ENCODE data around the gene PTGES3L. TPM values are rescaled to one million over a fixed set of nuclear protein-coding genes. Genes with fewer than 3 reads are reported as not detected.
"Not testable (repeated sequence)": the region's sequence is repeated elsewhere in the genome, so short reads cannot be mapped to it uniquely, and the experiment has no call there.

Gene PTGES3L
- total RNA-seq, 2 experiments from 2014 or later, result 0.53 to 0.64 TPM

DNA sequence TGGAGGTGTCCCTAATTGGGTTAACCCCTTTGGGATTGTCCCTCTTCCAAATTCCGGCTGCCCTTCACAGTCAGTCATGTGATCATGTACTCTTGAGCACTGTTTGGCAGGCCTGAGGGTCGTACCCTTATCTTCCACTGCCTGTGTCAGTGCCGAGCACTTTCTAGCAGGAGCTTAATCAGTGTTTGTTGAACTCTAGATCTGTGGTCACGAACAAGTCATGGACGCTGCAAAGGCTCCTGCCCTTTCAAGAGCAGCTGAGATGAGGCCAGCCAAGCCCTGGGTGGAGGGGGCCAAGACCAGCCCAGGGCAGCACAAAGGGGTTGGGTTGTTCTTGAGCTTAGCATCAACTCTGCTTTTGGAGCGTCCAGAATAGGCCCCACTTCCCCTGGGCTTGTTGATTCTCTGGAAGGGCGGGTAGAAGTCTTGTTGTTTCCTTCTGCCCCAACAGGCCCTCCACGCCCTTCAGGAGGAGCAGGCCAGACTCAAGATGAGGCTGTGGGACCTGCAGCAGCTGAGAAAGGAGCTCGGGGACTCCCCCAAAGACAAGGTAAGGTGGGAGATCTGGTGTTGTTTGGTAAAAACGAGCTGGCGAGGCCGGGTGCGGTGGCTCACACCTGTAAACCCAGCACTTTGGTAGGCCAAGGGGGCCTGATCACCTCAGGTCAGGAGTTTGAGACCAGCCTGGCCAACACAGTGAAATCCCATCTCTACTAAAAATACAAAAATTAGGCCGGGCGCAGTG lies 32.0 kb upstream of the PTGES3L start:
- CTCF ChIA-PET, result interaction anchor here (1.0 kb wide), 1 partner anchor 14 kb away, joined by 4 read pairs; the partner anchor contains the start of gene RPL27
- POLR2A ChIA-PET, result interaction anchor here (1.3 to 2.7 kb wide), 4 partner anchors 8 to 304 kb away, joined by 3 to 14 read pairs (median 4); partner anchors contain the start of gene RPL27
- peaks cover 15% of the 10 kb centered on the region for H3K36me3 Mint-ChIP-seq
- intact Hi-C loops (cut with micrococcal nuclease), result no loop called here
- peaks cover 10% of the 10 kb centered on the region for H3K4me1 Mint-ChIP-seq (ENCODE audit: low read depth)
- H3K4me3 Mint-ChIP-seq, result no peak overlapping the region
- no peak overlapping the region for H3K27ac Mint-ChIP-seq
- DNase-seq, result no peak
- no peaks in the 10 kb centered on the region for H3K27me3 Mint-ChIP-seq
- no peaks in the 10 kb centered on the region for H3K9me3 Mint-ChIP-seq

DNA sequence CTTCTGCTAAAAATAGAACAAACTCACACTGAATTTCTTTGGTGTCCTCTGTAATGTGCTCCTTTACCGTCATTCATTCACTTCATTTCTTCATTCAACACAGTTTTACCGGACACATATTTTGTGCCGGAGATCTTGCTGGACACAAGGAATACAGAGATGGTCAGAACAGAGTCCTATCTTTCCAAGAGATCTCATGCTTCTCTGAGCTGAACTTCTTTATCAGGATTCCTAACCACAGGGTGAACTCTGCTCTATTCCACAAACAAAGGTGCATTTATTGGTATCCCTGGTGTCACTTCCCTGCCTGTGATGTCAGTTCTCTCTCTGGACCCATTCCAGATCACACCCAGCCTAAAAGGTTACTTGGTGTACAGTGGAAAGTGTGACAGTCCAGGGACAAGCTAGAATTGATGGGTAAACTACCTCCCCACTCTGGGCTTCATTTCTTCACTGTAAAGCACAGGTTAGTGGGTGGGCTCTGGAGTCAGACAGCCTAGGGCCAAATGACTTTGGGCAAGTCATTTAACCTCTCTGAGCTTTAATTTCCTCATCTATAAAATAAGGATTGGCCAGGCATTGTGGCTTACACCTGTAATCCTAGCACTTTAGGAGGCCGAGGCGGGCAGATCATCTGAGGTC lies 30.9 kb upstream of the PTGES3L start:
- Mint-ChIP-seq H3K27me3 (no peaks in the 10 kb centered on the region), H3K4me3 (no peak overlapping the region), H3K27ac (no peak overlapping the region), H3K4me1 (ENCODE audit: low read depth) (peaks cover 15% of the 10 kb centered on the region), H3K36me3 (peaks cover 20% of the 10 kb centered on the region), H3K9me3 (no peaks in the 10 kb centered on the region)
- intact Hi-C loops (cut with micrococcal nuclease), result no loop called here
- ChIA-PET POLR2A (interaction anchor here (0.8 to 1.6 kb wide), 2 partner anchors 12 to 305 kb away, joined by 3 to 4 read pairs; partner anchors contain the start of gene RPL27), CTCF (interaction anchor here (0.6 to 1.4 kb wide), 2 partner anchors 13 to 432 kb away, joined by 3 to 6 read pairs; partner anchors contain the start of gene RPL27)
- no peak for DNase-seq

DNA sequence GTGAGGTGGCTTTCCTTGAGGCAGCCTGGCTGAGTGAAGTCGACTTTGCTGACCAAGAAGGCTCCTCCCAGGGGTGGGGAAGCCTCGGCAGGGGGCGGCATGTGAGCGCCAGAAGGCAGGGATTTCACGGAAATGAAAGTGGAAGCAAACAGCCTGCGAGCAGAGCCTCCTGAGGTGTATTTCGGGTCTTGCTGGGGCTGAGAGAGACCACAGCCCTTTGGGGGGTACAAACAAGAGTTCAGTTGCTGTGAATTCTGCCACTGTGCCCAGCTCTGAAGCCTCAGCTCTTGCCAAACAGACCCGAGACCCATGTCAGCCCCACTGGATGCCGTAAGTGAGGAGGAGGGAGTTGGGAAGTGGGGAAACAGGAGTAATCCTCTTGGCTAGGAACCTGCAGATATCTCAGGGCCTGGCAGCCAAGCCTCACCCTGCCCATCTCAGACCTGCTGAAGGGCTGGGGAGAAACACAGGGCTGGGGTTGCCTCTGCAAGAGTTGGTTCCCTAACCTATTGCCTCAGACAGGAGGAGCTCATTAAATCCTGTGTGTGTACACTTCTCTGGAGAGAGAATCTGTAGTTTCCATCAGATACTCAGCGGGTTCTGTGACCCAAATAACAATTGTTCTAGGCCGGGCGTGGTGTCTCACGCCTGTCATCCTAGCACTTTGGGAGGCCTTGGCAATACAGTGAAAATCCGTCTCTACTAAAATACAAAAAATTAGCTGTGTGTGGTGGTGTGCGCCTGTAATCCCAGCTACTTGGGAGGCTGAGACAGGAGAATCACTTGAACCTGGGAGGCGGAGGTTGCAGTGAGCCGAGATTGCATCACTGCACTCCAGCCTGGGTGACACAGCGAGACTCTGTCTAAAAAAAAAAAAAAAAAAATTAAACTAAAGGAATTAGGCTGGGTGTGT lies 27.0 kb upstream of the PTGES3L start, which contains the start of gene IFI35:
IFI35 (plus strand) TSS at position 146 of the 913 bp plus-strand sequence; CDS start at position 310, 164 bp downstream.
- peak within 1 kb of the TSS; percentile 100 for H3K4me3 Mint-ChIP-seq
- H3K27me3 Mint-ChIP-seq, result no peaks in the 10 kb centered on the region
- peak within 1 kb of the TSS; percentile 99 for H3K27ac Mint-ChIP-seq
- peak; percentile 94 for DNase-seq
- ChIA-PET CTCF (interaction anchor here (0.6 to 4.1 kb wide), 7 partner anchors 8 to 917 kb away, joined by 3 to 29 read pairs (median 4); partner anchors contain the start of gene RPL27), POLR2A (interaction anchor here (0.8 to 2.1 kb wide), 4 partner anchors 9 to 361 kb away, joined by 3 to 18 read pairs (median 6); partner anchors contain the start of gene RPL27)
- H3K36me3 Mint-ChIP-seq, result peaks cover 15% of the 10 kb centered on the region
- H3K9me3 Mint-ChIP-seq, result no peaks in the 10 kb centered on the region
- intact Hi-C loops (cut with micrococcal nuclease), result loop anchor here (2.0 kb wide), 1 partner anchor 14 kb away; no protein-coding TSS in a partner anchor
- H3K4me1 Mint-ChIP-seq (ENCODE audit: low read depth), result peaks cover 17% of the 10 kb centered on the region

DNA sequence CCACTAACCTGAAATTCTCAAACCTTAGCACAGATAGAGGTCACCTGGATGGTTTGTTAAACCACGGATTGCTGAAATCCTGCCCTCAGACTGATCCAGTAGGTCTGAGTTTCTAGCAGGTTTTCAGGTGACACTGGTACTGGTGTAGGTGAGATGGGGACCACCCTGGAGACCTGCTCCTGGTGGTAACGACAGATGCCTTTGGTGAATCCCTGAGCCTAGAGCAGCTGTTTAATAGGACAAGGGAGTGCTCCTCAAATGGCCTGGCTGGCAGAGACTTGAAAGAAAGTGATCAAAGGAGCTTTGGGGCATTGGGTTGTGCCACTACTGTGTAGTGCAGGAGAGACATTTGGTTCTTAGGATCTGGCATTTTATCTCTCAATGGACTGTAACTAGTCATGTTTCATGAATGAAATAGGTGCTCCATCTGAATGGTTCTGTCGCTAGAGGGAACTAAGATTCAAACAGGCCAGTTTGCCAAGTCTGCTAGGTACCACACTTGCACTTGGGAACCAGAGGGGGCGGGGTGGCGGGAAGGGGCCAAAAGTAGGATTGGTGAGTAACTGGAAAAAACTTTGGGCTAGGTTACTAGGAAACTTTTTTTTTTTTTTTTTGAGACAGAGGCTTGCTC lies 23.8 kb upstream of the PTGES3L start:
- H3K27me3 Mint-ChIP-seq, result no peaks in the 10 kb centered on the region
- intact Hi-C loops (cut with micrococcal nuclease), result no loop called here
- DNase-seq, result no peak
- H3K4me1 Mint-ChIP-seq (ENCODE audit: low read depth), result peaks cover 27% of the 10 kb centered on the region
- POLR2A ChIA-PET, result interaction anchor here (0.9 kb wide), 1 partner anchor 9 kb away, joined by 3 read pairs; no protein-coding TSS in a partner anchor
- CTCF ChIA-PET, result no interaction called here
- no peak overlapping the region for H3K4me3 Mint-ChIP-seq
- peaks cover 40% of the 10 kb centered on the region for H3K36me3 Mint-ChIP-seq
- no peaks in the 10 kb centered on the region for H3K9me3 Mint-ChIP-seq
- H3K27ac Mint-ChIP-seq, result peak overlapping the region; percentile 49

DNA sequence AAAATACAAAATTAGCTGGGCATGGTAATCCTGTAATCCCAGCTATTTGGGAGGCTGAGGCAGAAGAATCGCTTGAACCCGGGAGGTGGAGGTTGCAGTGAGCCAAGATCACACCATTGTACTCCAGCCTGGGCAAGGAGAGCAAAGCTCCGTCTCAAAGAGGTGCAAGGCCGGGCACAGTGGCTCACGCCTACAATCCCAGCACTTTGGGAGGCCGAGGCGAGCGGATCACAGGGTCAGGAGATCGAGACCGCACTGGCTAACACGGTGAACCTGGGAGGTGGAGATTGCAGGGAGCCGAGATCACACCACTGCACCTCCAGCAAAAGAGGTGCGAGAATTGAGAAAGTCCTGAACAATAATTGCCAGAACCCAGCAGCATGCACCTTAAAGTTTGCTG lies 21.0 kb upstream of the PTGES3L start:
- intact Hi-C loops (cut with micrococcal nuclease); DNase-seq; POLR2A ChIA-PET; H3K9me3 Mint-ChIP-seq; H3K27me3 Mint-ChIP-seq; H3K4me3 Mint-ChIP-seq; CTCF ChIA-PET: not testable (repeated sequence)
- Mint-ChIP-seq H3K4me1 (ENCODE audit: low read depth) (peaks cover 33% of the 10 kb centered on the region), H3K27ac (peak overlapping the region; percentile 65), H3K36me3 (peaks cover 39% of the 10 kb centered on the region)

DNA sequence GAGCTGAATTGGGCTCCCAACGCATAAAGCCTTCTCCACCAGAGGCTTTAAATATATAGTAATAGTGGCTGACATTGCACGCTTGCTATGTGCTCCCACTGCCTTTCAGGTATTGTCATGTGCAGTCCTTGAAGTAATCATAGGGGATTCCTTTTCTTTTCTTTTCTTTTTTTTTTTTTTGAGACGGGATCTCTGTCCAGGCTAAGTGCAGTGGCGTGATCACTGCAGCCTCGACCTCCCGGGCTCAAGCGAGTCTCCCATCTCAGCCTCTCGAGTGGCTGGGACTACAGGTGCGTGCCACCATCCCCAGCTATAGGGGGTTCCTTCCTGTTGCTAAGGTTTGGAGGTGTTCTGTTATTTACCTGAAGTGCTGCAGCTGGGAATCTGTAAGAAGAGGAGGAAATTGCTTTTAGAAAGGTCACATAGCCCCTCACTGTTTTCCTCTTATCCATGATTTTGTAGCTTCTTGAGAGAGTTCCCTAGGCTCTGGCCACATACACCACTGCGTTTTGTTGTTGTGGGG lies 19.2 kb upstream of the PTGES3L start:
- ChIA-PET CTCF (interaction anchor here (0.7 to 3.7 kb wide), 10 partner anchors 9 to 500 kb away, joined by 3 to 29 read pairs (median 9); partner anchors contain the start of genes AOC2, IFI35, PTGES3L and RND2), POLR2A (interaction anchor here (0.6 to 2.3 kb wide), 17 partner anchors 8 to 369 kb away, joined by 3 to 18 read pairs (median 8); partner anchors contain the start of genes AARSD1, BECN1, BRCA1 and IFI35)
- peak overlapping the region; percentile 98 for H3K27ac Mint-ChIP-seq
- H3K36me3 Mint-ChIP-seq, result peaks cover 41% of the 10 kb centered on the region
- intact Hi-C loops (cut with micrococcal nuclease), result loop anchor here (5.0 kb wide), 1 partner anchor 167 kb away; the partner anchor contains the start of gene PSME3
- H3K4me3 Mint-ChIP-seq, result peak overlapping the region; percentile 98
- no peaks in the 10 kb centered on the region for H3K9me3 Mint-ChIP-seq
- no peak for DNase-seq
- peaks cover 33% of the 10 kb centered on the region for H3K4me1 Mint-ChIP-seq (ENCODE audit: low read depth)
- no peaks in the 10 kb centered on the region for H3K27me3 Mint-ChIP-seq

DNA sequence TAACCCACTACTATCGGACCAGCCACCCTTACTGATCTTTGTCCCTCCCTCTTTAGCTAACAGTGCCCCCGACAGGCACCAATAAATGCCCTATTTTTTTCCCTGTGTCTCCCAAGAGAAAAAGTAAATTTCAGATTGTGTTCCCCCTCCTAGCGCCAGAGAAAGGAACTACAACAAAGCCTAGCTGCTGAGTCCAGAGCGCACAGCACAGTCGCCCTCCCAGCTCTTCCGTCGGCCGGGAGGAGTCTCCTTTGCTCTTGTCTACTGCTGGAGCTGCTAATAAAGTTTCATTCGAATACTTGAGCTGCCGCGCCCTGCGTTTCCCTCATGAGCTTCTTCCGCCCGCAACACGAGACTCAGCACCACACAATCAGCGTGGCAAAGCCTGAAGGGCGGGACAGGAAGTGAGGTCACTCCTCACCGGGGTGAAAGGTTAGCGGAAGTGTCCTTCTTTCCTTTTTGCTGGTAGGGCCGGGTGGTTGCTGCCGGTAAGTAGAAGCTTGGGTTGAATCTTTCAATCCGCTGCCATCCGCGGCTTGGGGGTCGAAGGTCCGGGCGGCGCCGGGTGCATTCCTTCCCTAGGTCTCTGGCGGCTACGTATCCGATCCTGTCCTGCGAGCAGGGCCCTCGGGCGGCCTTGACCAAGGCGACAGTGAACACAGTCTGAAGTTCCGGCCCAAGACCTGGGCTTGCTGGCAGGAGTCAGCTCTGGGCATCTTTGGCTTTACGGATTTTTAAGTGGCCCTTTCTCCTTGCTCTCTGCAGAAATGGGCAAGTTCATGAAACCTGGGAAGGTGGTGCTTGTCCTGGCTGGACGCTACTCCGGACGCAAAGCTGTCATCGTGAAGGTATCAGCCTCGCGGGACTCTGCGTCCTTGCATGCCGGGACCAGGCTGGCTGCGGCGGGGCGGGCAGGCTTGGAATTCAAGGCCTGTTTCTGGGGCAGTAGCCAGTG lies 18.4 kb upstream of the PTGES3L start, which contains the start of gene RPL27:
RPL27 (plus strand) TSS at position 436 of the 955 bp plus-strand sequence; CDS start at position 768, 332 bp downstream.
- H3K4me1 Mint-ChIP-seq (ENCODE audit: low read depth), result peaks cover 30% of the 10 kb centered on the region
- H3K27me3 Mint-ChIP-seq, result no peaks in the 10 kb centered on the region
- peak within 1 kb of the TSS; percentile 98 for H3K27ac Mint-ChIP-seq
- H3K4me3 Mint-ChIP-seq, result peak within 1 kb of the TSS; percentile 98
- ChIA-PET CTCF (interaction anchor here (0.7 to 3.7 kb wide), 32 partner anchors 9 to 500 kb away, joined by 3 to 29 read pairs (median 4); partner anchors contain the start of genes AARSD1, AOC2, BECN1 and DHX8), POLR2A (interaction anchor here (0.5 to 2.3 kb wide), 27 partner anchors 8 to 781 kb away, joined by 3 to 18 read pairs (median 7); partner anchors contain the start of genes AARSD1, BECN1, BRCA1 and DUSP3)
- H3K36me3 Mint-ChIP-seq, result peaks cover 39% of the 10 kb centered on the region
- intact Hi-C loops (cut with micrococcal nuclease), result loop anchor here (1.0 to 5.0 kb wide), 3 partner anchors 18 to 166 kb away; partner anchors contain the start of genes AARSD1, PSME3, PTGES3L and RUNDC1
- peak; percentile 99 for DNase-seq
- H3K9me3 Mint-ChIP-seq, result no peaks in the 10 kb centered on the region

DNA sequence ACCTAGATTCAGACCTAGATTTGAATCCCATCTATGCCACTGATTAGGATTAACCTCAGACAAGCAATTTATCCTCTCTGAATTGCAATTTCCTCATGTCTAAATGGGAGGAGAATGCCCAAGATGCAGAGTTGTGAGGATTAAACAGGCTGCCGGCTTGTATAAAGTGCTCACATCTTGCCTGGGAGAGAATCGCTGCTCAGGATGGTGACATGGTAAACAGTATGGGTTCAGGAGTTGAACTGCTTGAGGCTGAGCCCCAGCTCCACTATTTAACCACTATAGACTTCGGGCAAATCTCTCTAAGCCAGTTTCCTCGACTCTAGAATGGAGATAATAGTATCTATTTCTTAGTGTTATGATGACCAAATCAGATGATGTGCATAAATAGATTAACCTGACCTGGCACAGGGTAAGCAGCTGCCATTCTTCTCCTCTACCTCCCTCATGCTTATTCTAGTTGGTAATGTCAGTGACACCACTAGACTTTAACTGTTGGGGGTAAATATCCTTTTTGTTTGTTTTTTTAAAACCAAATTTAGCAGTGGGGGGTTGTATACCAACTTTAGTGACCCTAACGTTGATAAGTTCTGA lies 17.6 kb upstream of the PTGES3L start:
- Mint-ChIP-seq H3K4me3 (peak overlapping the region; percentile 98), H3K4me1 (ENCODE audit: low read depth) (peaks cover 30% of the 10 kb centered on the region), H3K27ac (peak overlapping the region; percentile 98), H3K36me3 (peaks cover 38% of the 10 kb centered on the region), H3K27me3 (no peaks in the 10 kb centered on the region), H3K9me3 (no peaks in the 10 kb centered on the region)
- intact Hi-C loops (cut with micrococcal nuclease), result loop anchor here (5.0 kb wide), 1 partner anchor 165 kb away; the partner anchor contains the start of gene PSME3
- DNase-seq, result no peak
- ChIA-PET POLR2A (interaction anchor here (0.6 to 2.3 kb wide), 25 partner anchors 9 to 781 kb away, joined by 3 to 18 read pairs (median 7); partner anchors contain the start of genes AARSD1, BECN1, BRCA1 and DUSP3), CTCF (interaction anchor here (0.6 to 3.7 kb wide), 28 partner anchors 10 to 486 kb away, joined by 3 to 29 read pairs (median 4); partner anchors contain the start of genes AARSD1, AOC2, BECN1 and DHX8)

DNA sequence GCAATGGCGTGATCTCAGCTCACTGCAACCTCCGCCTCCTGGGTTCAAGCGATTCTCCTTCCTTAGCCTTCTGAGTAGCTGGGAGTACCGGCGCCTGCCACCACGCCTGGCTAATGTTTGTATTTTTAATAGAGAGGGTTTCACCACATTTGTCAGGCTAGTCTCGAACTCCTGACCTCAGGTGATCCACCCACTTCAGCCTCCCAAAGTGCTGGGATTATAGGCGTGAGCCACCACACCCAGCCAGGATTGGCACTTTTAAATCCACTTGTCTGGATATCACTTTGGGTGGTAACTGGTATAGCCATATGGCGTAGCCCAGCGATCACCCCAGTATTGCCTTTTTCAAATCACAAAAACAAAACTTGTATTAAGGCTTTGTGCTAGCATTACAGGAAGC lies 14.0 kb upstream of the PTGES3L start:
- H3K9me3 Mint-ChIP-seq; H3K4me3 Mint-ChIP-seq; POLR2A ChIA-PET; H3K27me3 Mint-ChIP-seq; CTCF ChIA-PET; H3K27ac Mint-ChIP-seq; DNase-seq; intact Hi-C loops (cut with micrococcal nuclease): not testable (repeated sequence)
- H3K4me1 Mint-ChIP-seq (ENCODE audit: low read depth), result peaks cover 13% of the 10 kb centered on the region
- H3K36me3 Mint-ChIP-seq, result peaks cover 38% of the 10 kb centered on the region
